ENCODE results near the gene DOCK1. TPM values are rescaled to one million over a fixed set of nuclear protein-coding genes. Genes with fewer than 3 reads are reported as not detected.

The DOCK1 gene
- total and polyA plus RNA-seq, 2 experiments from 2014 or later = 22.8 to 45.6 TPM

DNA sequence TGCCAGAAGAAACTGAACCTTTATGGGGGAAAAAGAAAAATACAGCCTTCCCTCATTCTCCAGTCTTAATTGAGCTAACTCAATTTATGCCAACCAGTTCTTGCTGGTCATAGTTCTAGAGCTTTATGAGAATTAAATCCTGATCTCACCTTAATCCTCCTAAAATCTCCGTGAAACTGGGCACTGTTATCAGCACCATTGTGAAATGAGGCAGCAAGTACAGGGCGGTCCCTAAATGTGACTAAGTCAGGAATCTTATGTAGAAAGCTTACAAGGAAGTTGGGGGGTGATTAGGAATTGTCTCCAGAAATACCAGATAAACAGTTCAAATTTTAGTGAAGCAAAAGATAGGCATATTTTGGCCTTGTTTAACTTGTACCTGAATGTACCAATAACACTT, 301.9 kb downstream of the DOCK1 start:
- Histone ChIP-seq H3K4me2 (ENCODE audit: unreplicated experiment) (no peak overlapping the region), H3K36me3 (ENCODE audit: low read depth) (no peaks in the 10 kb centered on the region), H3K79me2 (ENCODE audit: insufficient read depth) (no peaks in the 10 kb centered on the region), H3F3A (ENCODE audit: insufficient read depth) (no peaks in the 10 kb centered on the region), H3K9me3 (ENCODE audit: low read depth) (no peaks in the 10 kb centered on the region), H3K4me1 (ENCODE audit: insufficient read depth) (no peaks in the 10 kb centered on the region), H4K20me1 (ENCODE audit: insufficient read depth) (no peaks in the 10 kb centered on the region), H3K27ac (no peak overlapping the region), H3K9ac (no peak overlapping the region), H2AFZ (no peak overlapping the region), H3K9me2 (ENCODE audit: insufficient read depth) (no peaks in the 10 kb centered on the region), H3K27me3 (replicated peaks; ENCODE audit: insufficient read depth) (no peaks in the 10 kb centered on the region), H3K4me3 (no peak overlapping the region)
- 93% methylated on average over 2 of the region's 2 CpGs for WGBS, 2 experiments (ENCODE audit: low coverage in 1 of 2, low lambda C conversion rate in 2 of 2, missing lambda C conversion rate in 2 of 2)
- TF ChIP-seq EZH2 (IDR thresholded peaks at IDR 0.05; ENCODE audit: insufficient read depth, poor library complexity, severe bottlenecking) = no peak
- TF ChIP-seq EZH2phosphoT487 (IDR thresholded peaks at IDR 0.05; ENCODE audit: insufficient read depth, low read depth) = no peak
- DNase-seq = peak; percentile 17
- in situ Hi-C loops (cut with MboI) = no loop called here

- Histone ChIP-seq H3K9me2 (ENCODE audit: insufficient read depth) (no peaks in the 10 kb centered on the region), H3K4me3 (no peak overlapping the region), H3K36me3 (ENCODE audit: low read depth) (no peaks in the 10 kb centered on the region), H4K20me1 (ENCODE audit: insufficient read depth) (no peaks in the 10 kb centered on the region), H3K9me3 (ENCODE audit: low read depth) (no peaks in the 10 kb centered on the region), H3F3A (ENCODE audit: insufficient read depth) (no peaks in the 10 kb centered on the region), H3K27me3 (replicated peaks; ENCODE audit: insufficient read depth) (no peaks in the 10 kb centered on the region), H3K9ac (no peak overlapping the region), H3K4me1 (ENCODE audit: insufficient read depth) (no peaks in the 10 kb centered on the region), H3K4me2 (ENCODE audit: unreplicated experiment) (no peak overlapping the region), H2AFZ (no peak overlapping the region), H3K27ac (no peak overlapping the region), H3K79me2 (ENCODE audit: insufficient read depth) (no peaks in the 10 kb centered on the region)
- DNase-seq = no peak
- WGBS, 2 experiments (ENCODE audit: low coverage in 1 of 2, low lambda C conversion rate in 2 of 2, missing lambda C conversion rate in 2 of 2) = 80 to 82% methylated on average over 7 of the region's 7 CpGs
- TF ChIP-seq EZH2 (IDR thresholded peaks at IDR 0.05; ENCODE audit: insufficient read depth, poor library complexity, severe bottlenecking) = no peak
- TF ChIP-seq EZH2phosphoT487 (IDR thresholded peaks at IDR 0.05; ENCODE audit: insufficient read depth, low read depth) = no peak
- in situ Hi-C loops (cut with MboI) = no loop called here
Observed at GRCh38 chr10:127210936-127211466, 305.8 kb downstream of the DOCK1 start.

DNA sequence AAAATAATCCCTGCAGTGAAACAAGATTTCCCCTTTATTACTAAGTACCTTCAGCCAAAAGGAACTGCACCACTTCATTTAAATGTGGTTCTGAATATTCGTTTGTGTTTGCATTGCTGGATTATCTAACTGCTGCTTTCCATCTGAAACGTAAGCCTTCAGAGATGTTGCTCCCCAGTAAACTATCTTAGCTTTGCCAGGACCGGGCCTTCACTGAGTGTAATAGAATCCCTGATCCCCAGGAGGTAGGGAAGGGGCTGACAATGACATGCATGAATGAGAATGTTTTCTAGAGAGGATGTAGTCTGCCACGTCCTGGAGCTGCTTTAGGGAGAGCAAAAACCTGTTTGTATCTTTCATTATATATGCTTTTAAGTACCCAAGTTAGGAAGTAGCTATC, 310.6 kb downstream of the DOCK1 start:
- 0 out of 2 replicates have a peak, but pooled peaks cover 3% of the 10 kb centered on the region for H3K36me3 ChIP-seq (ENCODE audit: low read depth)
- H3K4me2 ChIP-seq (ENCODE audit: unreplicated experiment) = no peak overlapping the region
- H2AFZ ChIP-seq = no peak overlapping the region
- no peaks in the 10 kb centered on the region for H3K9me2 ChIP-seq (ENCODE audit: insufficient read depth)
- H3K9ac ChIP-seq = no peak overlapping the region
- H3K4me3 ChIP-seq = no peak overlapping the region
- no peaks in the 10 kb centered on the region for H3K27me3 ChIP-seq (replicated peaks; ENCODE audit: insufficient read depth)
- DNase-seq = no peak
- no peaks in the 10 kb centered on the region for H3K9me3 ChIP-seq (ENCODE audit: low read depth)
- no peak overlapping the region for H3K27ac ChIP-seq
- no peaks in the 10 kb centered on the region for H3F3A ChIP-seq (ENCODE audit: insufficient read depth)
- in situ Hi-C loops (cut with MboI) = no loop called here
- H4K20me1 ChIP-seq (ENCODE audit: insufficient read depth) = 0 out of 2 replicates have a peak, but pooled peaks cover 1% of the 10 kb centered on the region
- peaks cover 8% of the 10 kb centered on the region; the same call in 1 of the 2 replicates for H3K4me1 ChIP-seq (ENCODE audit: insufficient read depth)
- no peaks in the 10 kb centered on the region for H3K79me2 ChIP-seq (ENCODE audit: insufficient read depth)
- WGBS, 2 experiments (ENCODE audit: low coverage in 1 of 2, low lambda C conversion rate in 2 of 2, missing lambda C conversion rate in 2 of 2) = 77 to 82% methylated on average over 4 of the region's 4 CpGs
- no peak for TF ChIP-seq EZH2 (IDR thresholded peaks at IDR 0.05; ENCODE audit: insufficient read depth, poor library complexity, severe bottlenecking)
- no peak for TF ChIP-seq EZH2phosphoT487 (IDR thresholded peaks at IDR 0.05; ENCODE audit: insufficient read depth, low read depth)

- Histone ChIP-seq H3K27me3 (replicated peaks; ENCODE audit: insufficient read depth) (no peaks in the 10 kb centered on the region), H3K4me2 (ENCODE audit: unreplicated experiment) (no peak overlapping the region), H3K27ac (no peak overlapping the region), H3K4me1 (ENCODE audit: insufficient read depth) (peaks cover 8% of the 10 kb centered on the region; the same call in 1 of the 2 replicates), H4K20me1 (ENCODE audit: insufficient read depth) (0 out of 2 replicates have a peak, but pooled peaks cover 5% of the 10 kb centered on the region), H3K36me3 (ENCODE audit: low read depth) (0 out of 2 replicates have a peak, but pooled peaks cover 3% of the 10 kb centered on the region), H3K9ac (no peak overlapping the region), H3K9me3 (ENCODE audit: low read depth) (no peaks in the 10 kb centered on the region), H3K4me3 (no peak overlapping the region), H3K9me2 (ENCODE audit: insufficient read depth) (no peaks in the 10 kb centered on the region), H3K79me2 (ENCODE audit: insufficient read depth) (no peaks in the 10 kb centered on the region), H2AFZ (no peak overlapping the region), H3F3A (ENCODE audit: insufficient read depth) (no peaks in the 10 kb centered on the region)
- TF ChIP-seq EZH2 (IDR thresholded peaks at IDR 0.05; ENCODE audit: insufficient read depth, poor library complexity, severe bottlenecking) (no peak), EZH2phosphoT487 (IDR thresholded peaks at IDR 0.05; ENCODE audit: insufficient read depth, low read depth) (no peak)
- WGBS, 2 experiments (ENCODE audit: low coverage in 1 of 2, low lambda C conversion rate in 2 of 2, missing lambda C conversion rate in 2 of 2) = 98 to 99% methylated on average over 5 of the region's 5 CpGs
- DNase-seq = no peak
- in situ Hi-C loops (cut with MboI) = no loop called here
Observed at GRCh38 chr10:127216274-127216673, 311.0 kb downstream of the DOCK1 start.
